Motor neuron (in vitro differentiated cells): ENCODE measurements around the gene SLC18B1. TPM values are rescaled to one million over a fixed set of nuclear protein-coding genes. Genes with fewer than 3 reads are reported as not detected.

Experiments used
- ATAC-seq, 8 experiments: fragments of 200-7000 bp; cut with Tn5 transposase; replicated peaks in 6 of 8; 2 replicates each; pipeline ENCODE4 v1.8.0; 2021; ENCODE audit warnings: mild to moderate bottlenecking in 8 of 8, moderate library complexity in 8 of 8
- H3K27ac ChIP-seq, 2 donors: fragments of 250-450 bp; sonication (Bioruptor Pico); 2 replicates each; pipeline ENCODE4 v1.9.0; 2021; ENCODE audit warnings: antibody characterized with exemption in 2 of 2, mild to moderate bottlenecking in 2 of 2, moderate library complexity in 1 of 2
- H3K4me1 ChIP-seq, 2 donors: fragments of 250-450 bp; sonication (Bioruptor Pico); replicated peaks in 1 of 2; 2 replicates each; pipeline ENCODE4 v1.6.1; 2021; ENCODE audit warnings: antibody characterized with exemption in 2 of 2, mild to moderate bottlenecking in 2 of 2, moderate library complexity in 1 of 2
- H3K4me3 ChIP-seq, 5 donors: fragments of 250-450 bp; sonication (Bioruptor Pico); 2 replicates each; pipeline ENCODE4 v1.9.0; 2021; ENCODE audit warnings: antibody characterized with exemption in 5 of 5, mild to moderate bottlenecking in 5 of 5, moderate library complexity in 4 of 5
- WGBS, 10 experiments: fragments of 450-650 bp; shearing (Covaris generic); methylation state at CpG; one replicate each; pipeline ENCODE4 v1.0.0; 2022; 5-methylcytosine and 5-hydroxymethylcytosine counted together
- in situ Hi-C, 9 experiments: fragments of 400-800 bp; cut with MboI; loops; one replicate each; pipeline ENCODE4 v1.15.0; 2021; ENCODE audit warnings: low sequenced_read_pairs in 9 of 9, low pct_unique_long_range_greater_than_20kb in 2 of 9; ENCODE audit not compliant: unreplicated experiment in 9 of 9
- total RNA-seq, 8 experiments: library from RNA; unstranded; fragments of 300-600 nt; gene quantifications; 2 replicates each; pipeline versions ENCODE4 v1.2.3 to v1.2.4, GENCODE V29; 2022

The SLC18B1 gene
- total RNA-seq, 8 experiments from 2014 or later, result 6.7 to 22.0 (median 10.7) TPM

DNA sequence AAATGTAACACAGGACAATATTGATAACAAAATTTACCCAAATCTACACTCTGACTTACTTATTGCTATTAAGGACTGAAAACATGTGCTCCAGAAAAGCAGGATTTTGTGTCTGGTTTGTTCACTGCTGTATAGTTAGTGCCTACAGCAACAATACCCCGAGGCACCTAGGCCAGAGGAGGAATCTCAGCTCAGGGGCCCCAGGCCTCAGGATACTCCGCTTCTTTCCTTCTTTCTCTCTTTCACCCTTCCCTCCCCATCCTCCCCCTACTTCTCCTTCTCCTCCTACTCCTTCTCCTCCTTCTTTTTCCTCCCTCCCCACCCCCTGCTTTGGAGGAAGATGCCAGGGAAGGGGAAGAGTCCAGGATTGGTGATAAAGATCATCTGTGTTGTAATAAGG lies 39.7 kb downstream of the SLC18B1 start:
- 17 to 100% (median 88%) methylated on average over 1 to 2 of the region's 2 CpGs; no CpG with 5 or more reads in 5 of the 10 experiments for WGBS, 10 experiments
- Histone ChIP-seq H3K27ac (no peak overlapping the region), H3K4me3 (no peak overlapping the region), H3K4me1 (no peaks in the 10 kb centered on the region)
- ATAC-seq, result no peak
- in situ Hi-C loops, result loop anchor here in 1 of 9 experiments (25.0 kb wide), 1 partner anchor 221 kb away; the partner anchor contains the start of gene TAAR9

DNA sequence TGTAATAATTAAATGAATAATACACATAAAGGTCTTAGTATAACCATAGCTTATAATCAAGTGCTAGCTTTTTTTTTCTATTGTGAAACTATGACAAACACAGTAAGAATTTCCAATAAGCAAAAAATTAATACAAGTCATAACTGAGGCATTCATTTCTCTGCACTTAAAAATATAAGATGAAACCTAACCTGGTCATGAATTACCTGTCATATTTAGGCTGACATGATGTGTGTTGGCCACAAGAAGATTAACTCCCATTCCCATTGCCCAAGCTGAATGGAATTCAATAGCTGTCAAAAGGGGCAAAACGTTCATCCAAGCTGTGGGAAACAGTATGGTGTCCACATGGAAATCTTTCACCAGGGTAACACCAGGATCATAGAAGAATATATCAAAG lies 46.2 kb downstream of the SLC18B1 start:
- no peak overlapping the region for H3K4me3 ChIP-seq
- in situ Hi-C loops, result loop anchor here in 1 of 9 experiments (25.0 kb wide), 1 partner anchor 215 kb away; the partner anchor contains the start of gene TAAR9
- WGBS, 10 experiments, result 0 to 100% (median 33%) methylated on average over 1 of the region's 1 CpG; no CpG with 5 or more reads in 3 of the 10 experiments
- H3K27ac ChIP-seq, result no peak overlapping the region
- ATAC-seq, result no peak
- peaks cover 0 to 2% of the 10 kb centered on the region in 2 donors for H3K4me1 ChIP-seq

DNA sequence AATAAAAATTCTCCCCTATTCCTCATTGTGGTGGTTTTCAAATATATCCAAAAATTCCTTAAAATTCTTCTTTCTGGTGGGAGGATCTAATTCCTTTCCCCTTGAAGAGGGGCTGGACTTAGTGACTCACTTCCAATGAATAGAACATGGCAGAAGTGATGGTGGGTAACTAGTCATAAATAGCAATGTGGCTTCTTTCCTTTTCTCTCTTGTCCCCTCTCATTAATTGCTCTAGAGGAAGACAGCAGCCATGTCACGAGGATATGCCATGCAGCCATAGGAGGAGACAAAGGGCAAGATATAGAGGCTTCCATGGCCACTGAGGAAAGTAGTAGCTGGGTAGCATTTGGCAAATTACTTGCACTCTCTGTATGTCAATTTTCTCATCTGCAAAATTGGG lies 46.6 kb downstream of the SLC18B1 start:
- WGBS, 10 experiments, result 29 to 83% (median 63%) methylated on average over 1 of the region's 1 CpG; no CpG with 5 or more reads in 3 of the 10 experiments
- ATAC-seq, result no peak
- H3K4me1 ChIP-seq, result peaks cover 0 to 2% of the 10 kb centered on the region in 2 donors
- no peak overlapping the region for H3K4me3 ChIP-seq
- H3K27ac ChIP-seq, result no peak overlapping the region
- in situ Hi-C loops, result loop anchor here in 1 of 9 experiments (25.0 kb wide), 1 partner anchor 215 kb away; the partner anchor contains the start of gene TAAR9

DNA sequence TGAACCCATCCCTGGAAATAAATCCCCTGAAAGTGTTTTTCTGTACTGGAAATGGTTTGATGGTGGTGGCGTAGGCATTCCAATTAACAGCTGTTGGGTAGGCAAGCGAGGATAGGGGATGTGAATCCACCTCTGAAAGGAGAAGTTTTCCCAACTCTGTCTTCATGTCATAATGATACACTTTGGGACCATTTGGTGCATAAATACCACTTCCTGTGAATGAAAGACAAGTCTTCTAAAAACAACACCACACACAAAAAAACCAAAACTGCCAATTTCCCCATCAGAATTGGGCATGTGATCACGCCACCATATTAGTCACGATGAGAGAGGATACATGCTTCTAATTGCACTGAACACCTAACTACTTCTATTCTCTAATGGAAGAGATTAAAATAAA lies 47.1 kb downstream of the SLC18B1 start:
- Histone ChIP-seq H3K4me3 (no peak overlapping the region), H3K27ac (no peak overlapping the region), H3K4me1 (peaks cover 0 to 2% of the 10 kb centered on the region in 2 donors)
- in situ Hi-C loops, result loop anchor here in 1 of 9 experiments (25.0 kb wide), 1 partner anchor 214 kb away; the partner anchor contains the start of gene TAAR9
- 80 to 100% (median 100%) methylated on average over 1 to 4 of the region's 4 CpGs; no CpG with 5 or more reads in 1 of the 10 experiments for WGBS, 10 experiments
- ATAC-seq, result no peak

DNA sequence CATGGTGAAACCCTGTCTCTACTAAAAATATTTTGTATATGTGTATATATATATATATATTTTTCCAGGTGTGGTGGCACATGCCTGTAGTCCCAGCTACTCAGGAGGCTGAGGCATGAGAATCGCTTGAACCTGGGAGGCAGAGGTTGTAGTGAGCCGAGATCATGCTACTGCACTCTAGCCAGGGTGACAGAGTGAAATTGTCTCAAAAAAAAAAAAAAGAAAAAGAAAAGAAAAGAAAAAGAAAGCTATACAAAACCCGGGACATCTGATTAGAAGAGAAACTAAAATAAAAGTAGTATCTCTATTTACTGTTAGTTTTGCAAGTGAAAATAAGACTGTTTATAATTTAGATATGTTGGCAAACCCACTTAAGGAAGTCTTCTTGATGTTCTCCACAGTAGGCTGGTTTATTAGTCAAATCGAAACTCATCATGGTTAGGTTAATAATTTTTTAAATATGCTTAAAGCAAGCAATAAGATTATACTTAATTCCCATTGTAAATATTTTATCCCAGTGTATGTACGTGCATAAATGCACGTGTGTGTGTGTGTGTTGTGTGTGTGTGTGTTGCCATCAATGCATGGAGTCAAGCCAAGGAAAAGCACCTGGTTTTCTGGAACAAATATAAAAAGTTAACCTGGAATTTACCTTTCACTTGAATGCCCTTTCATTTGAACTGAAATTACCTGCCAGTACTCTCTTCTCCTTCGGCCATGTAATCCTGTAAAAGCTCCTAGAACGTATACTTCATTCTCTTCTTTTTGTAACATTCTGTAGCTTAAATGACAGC lies 47.8 kb downstream of the SLC18B1 start:
- 53 to 95% (median 81%) methylated on average over 4 to 8 of the region's 8 CpGs for WGBS, 10 experiments
- Histone ChIP-seq H3K4me3 (no peak overlapping the region), H3K4me1 (peaks cover 0 to 2% of the 10 kb centered on the region in 2 donors), H3K27ac (no peak overlapping the region)
- in situ Hi-C loops, result loop anchor here in 1 of 9 experiments (25.0 kb wide), 1 partner anchor 213 kb away; the partner anchor contains the start of gene TAAR9
- ATAC-seq, result no peak

GRCh38 chr6:132749111-132749510 lies 49.3 kb downstream of the SLC18B1 start:
- WGBS, 10 experiments, result 21 to 87% (median 71%) methylated on average over 1 to 4 of the region's 4 CpGs; no CpG with 5 or more reads in 1 of the 10 experiments
- in situ Hi-C loops, result no loop called here
- Histone ChIP-seq H3K4me1 (peaks cover 0 to 2% of the 10 kb centered on the region in 2 donors), H3K4me3 (no peak overlapping the region), H3K27ac (no peak overlapping the region)
- ATAC-seq, result peak in 4 of 8 experiments; percentile 30 to 61 (median 54)

GRCh38 chr6:132748446-132748845 lies 50.0 kb downstream of the SLC18B1 start:
- no peak overlapping the region for H3K27ac ChIP-seq
- in situ Hi-C loops, result no loop called here
- peaks cover 0 to 2% of the 10 kb centered on the region in 2 donors for H3K4me1 ChIP-seq
- no peak overlapping the region for H3K4me3 ChIP-seq
- 0 to 100% (median 64%) methylated on average over 1 of the region's 1 CpG; no CpG with 5 or more reads in 6 of the 10 experiments for WGBS, 10 experiments
- peak in 4 of 8 experiments; percentile 62 to 70 (median 65) for ATAC-seq

GRCh38 chr6:132746048-132746447 lies 52.4 kb downstream of the SLC18B1 start:
- Histone ChIP-seq H3K4me3 (no peak overlapping the region), H3K27ac (no peak overlapping the region), H3K4me1 (peaks cover 0 to 2% of the 10 kb centered on the region in 2 donors)
- WGBS, 10 experiments, result 0 to 100% (median 63%) methylated on average over 1 of the region's 1 CpG; no CpG with 5 or more reads in 3 of the 10 experiments
- in situ Hi-C loops, result no loop called here
- ATAC-seq, result peak in 2 of 8 experiments; percentile 54 to 58

GRCh38 chr6:132742495-132742894 lies 55.9 kb downstream of the SLC18B1 start:
- in situ Hi-C loops, result no loop called here
- WGBS, 10 experiments, result 15 to 100% (median 75%) methylated on average over 2 to 4 of the region's 4 CpGs
- Histone ChIP-seq H3K27ac (no peak overlapping the region), H3K4me1 (no peaks in the 10 kb centered on the region), H3K4me3 (no peak overlapping the region)
- no peak for ATAC-seq

DNA sequence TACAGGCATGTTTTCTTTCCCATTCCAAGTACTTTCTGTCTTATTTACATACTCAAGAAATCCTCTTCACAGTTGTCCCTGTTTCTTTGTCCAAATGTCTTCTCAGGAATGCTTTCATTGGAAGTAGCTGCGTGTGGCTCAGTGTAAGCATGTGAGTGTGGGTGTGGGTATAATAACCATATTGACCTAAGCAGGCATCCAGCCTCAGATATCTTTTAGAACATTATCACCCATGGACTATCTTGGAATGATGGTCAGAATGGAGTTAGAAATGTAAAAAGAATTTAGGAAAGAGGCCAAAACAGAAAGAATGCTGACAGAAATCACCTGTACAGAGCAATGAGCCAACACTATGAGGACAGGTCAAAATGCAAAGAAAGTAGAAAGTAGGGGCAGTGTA lies 57.2 kb downstream of the SLC18B1 start:
- in situ Hi-C loops, result no loop called here
- Histone ChIP-seq H3K4me3 (no peak overlapping the region), H3K27ac (no peak overlapping the region), H3K4me1 (no peaks in the 10 kb centered on the region)
- 0 to 100% (median 70%) methylated on average over 1 of the region's 1 CpG; no CpG with 5 or more reads in 3 of the 10 experiments for WGBS, 10 experiments
- no peak for ATAC-seq

DNA sequence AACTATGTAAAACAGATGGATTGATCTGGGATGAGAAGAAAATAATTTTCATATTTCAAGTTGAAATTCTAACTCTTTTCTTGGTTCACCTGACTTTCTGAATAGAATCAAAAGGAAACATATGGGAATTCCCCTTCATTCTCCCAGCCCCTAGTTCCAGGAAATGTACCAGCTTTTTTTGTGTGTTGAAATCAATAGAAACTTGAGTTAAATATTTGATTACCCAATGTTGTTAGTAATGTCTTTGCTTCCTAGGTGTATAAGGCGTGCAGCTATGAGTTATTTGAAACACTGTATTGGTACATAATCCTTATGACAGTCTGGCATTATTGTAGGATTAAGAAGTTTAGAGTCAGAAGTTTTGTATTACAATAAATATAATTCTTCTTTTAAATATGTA lies 62.2 kb downstream of the SLC18B1 start:
- no peak overlapping the region for H3K4me3 ChIP-seq
- ATAC-seq, result no peak
- no peaks in the 10 kb centered on the region for H3K4me1 ChIP-seq
- H3K27ac ChIP-seq, result no peak overlapping the region
- in situ Hi-C loops, result no loop called here
- WGBS, 10 experiments, result 0 to 88% (median 54%) methylated on average over 1 of the region's 1 CpG; no CpG with 5 or more reads in 2 of the 10 experiments

GRCh38 chr6:132734694-132735236 lies 63.7 kb downstream of the SLC18B1 start:
- WGBS, 10 experiments, result 0 to 59% (median 27%) methylated on average over 1 to 3 of the region's 3 CpGs
- in situ Hi-C loops, result no loop called here
- peak in 4 of 8 experiments; percentile 25 to 51 (median 32) for ATAC-seq

GRCh38 chr6:132733814-132734213 lies 64.6 kb downstream of the SLC18B1 start:
- WGBS, 10 experiments, result 47 to 100% (median 100%) methylated on average over 1 of the region's 1 CpG; no CpG with 5 or more reads in 5 of the 10 experiments
- Histone ChIP-seq H3K4me3 (no peak overlapping the region), H3K4me1 (no peaks in the 10 kb centered on the region), H3K27ac (no peak overlapping the region)
- in situ Hi-C loops, result no loop called here
- ATAC-seq, result no peak

More at GRCh38 chr6:132734694-132735236, 63.7 kb downstream of the SLC18B1 start:
- no peak overlapping the region for H3K4me3 ChIP-seq
- no peaks in the 10 kb centered on the region for H3K4me1 ChIP-seq
- no peak overlapping the region for H3K27ac ChIP-seq
